Activated CD8-positive, alpha-beta memory T cell treated with anti-CD3 and anti-CD28 coated beads for 24 hours (primary cell): ENCODE data around the gene GABRR2.
"Not testable (repeated sequence)": the region's sequence is repeated elsewhere in the genome, so short reads cannot be mapped to it uniquely, and the experiment has no call there.

ENCODE experiments used
- DNase-seq: peaks from one replicate; pipeline ENCODE4 v3.0.0-alpha.2; 2020

The GABRR2 gene

GRCh38 chr6:89323511-89323971 is 8.4 kb upstream of the GABRR2 start:
- DNase-seq = no peak

- DNase-seq = no peak
Measured at GRCh38 chr6:89321131-89321970, 6.3 kb upstream of the GABRR2 start.

DNA sequence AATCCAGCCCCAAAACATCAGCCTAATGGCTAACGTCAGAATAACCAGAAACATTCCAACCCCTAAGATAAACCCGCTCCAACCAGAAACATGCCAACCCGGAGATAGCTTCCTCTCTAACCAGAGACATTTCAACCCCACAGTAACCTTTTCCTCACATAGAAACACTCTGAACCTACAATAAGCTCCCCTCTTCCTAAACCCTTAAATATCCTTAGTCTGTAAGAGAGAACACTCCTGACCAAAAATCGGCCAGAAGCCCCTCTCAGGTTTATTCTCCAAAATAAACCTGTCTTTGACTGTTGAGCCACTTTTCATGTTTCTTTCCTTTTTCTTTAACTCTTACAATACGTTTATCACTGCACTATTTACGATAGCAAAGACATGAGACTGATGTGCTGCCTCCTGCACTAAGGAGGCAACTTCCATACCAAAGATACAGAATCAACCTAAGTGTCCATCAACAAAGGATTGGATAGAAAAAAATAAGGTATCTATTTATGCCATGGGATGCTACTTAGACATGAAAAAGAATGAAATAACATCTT is 5.0 kb upstream of the GABRR2 start:
- no peak for DNase-seq

- DNase-seq = no peak
Measured at GRCh38 chr6:89317067-89317466, 2.0 kb upstream of the GABRR2 start.

DNA sequence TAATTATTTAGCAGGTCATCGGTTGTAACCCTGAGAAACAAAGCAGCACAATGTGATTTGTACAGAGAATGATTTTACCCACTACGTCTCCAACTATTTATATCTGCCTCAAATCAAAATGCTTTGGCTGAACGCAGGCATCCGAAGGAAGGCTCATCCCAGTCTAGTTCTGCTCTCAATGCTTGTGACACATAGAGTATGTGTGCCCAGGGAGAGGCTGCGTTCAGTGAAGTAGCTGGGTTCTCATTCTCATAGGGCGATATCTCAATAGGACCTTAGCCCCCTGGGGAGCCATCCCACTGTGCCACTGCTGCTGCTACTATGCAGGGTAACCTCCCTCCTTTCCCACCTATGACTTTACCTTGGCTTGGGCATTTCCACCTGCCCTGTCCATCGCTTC is 407 bp downstream of the GABRR2 start:
- DNase-seq = no peak

- DNase-seq = no peak
Measured at GRCh38 chr6:89313006-89313405, 2.1 kb downstream of the GABRR2 start.

GRCh38 chr6:89311853-89312531 is 3.1 kb downstream of the GABRR2 start:
- DNase-seq = no peak

DNA sequence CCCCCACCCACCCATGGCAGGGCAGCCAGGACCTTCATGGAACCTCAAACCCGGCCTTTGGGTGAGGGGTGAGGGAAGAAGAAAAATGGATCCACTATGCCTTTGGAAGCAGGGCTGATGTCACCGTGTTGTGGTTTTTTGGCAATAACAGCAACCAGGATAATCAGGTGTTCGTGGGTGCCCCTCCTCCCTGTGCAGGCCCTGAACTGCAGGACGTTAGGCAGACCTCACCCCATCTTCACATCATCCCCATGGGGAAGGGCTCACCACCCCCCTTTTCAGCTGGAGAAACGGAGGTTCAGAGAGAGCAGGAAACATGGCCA is 3.6 kb downstream of the GABRR2 start:
- no peak for DNase-seq

DNA sequence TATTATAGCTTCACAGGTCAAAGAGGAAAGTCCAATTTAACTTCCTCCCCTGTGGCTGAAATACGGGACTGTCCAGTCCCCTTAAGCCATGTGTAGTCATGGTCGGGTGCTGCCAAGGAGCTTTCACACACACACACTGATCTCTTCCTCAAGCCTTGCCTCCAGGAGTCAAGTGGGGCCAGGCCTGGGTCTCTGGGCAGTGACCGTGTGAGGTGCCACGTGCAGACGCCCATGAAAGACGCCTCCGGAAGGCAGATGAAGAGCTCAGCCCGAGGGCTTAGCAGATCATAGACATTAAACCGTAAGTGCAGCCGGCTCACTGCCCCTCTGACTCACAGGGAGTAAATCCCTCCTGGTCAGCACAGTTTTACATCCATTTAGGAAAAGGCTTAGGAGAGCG is 4.2 kb downstream of the GABRR2 start:
- DNase-seq = no peak

GRCh38 chr6:89308525-89309395 is 6.3 kb downstream of the GABRR2 start:
- DNase-seq = no peak

GRCh38 chr6:89304517-89304916 is 10.6 kb downstream of the GABRR2 start:
- not testable (repeated sequence) for DNase-seq

DNA sequence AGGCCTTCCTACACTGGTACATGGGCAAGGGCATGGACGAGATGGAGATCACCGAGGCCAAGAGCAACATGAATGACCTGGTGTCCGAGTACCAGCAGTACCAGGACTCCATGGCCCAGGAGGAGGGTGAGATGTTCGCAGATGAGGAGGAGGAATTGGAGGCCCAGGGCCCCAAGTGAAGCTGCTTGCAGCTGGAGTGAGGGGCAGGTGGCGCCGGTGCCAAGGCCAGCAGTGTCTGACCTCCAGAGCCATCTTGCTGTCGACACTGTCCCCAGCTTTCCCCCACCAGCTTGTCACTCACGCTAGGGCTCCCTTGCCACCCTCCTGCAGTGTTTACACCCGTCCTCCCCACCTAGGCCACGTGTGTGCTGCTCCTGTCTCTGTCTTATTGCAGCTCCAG is 12.2 kb downstream of the GABRR2 start:
- no peak for DNase-seq

- no peak for DNase-seq
Measured at GRCh38 chr6:89302195-89302770, 12.8 kb downstream of the GABRR2 start.

- DNase-seq = no peak
Measured at GRCh38 chr6:89301586-89302194, 13.4 kb downstream of the GABRR2 start.

DNA sequence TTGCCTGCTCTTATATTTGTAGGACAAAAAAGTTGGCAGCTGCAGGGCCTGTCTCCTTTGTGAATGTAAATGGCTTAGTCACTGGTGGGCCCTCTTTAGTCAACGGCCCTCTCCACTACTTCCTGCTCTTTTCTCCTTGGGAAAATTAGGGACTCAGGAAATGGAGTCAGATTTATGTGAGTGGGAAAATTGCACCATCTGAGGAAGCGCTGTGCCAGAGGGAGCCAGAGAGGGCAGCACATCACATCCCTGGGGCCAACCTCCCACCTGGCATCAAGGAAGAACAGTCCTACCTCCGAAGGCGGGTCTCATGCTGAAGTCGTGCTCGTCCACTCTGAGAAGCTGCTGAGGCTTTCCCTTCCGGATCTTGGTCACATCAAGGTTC is 15.6 kb downstream of the GABRR2 start:
- DNase-seq = no peak

DNA sequence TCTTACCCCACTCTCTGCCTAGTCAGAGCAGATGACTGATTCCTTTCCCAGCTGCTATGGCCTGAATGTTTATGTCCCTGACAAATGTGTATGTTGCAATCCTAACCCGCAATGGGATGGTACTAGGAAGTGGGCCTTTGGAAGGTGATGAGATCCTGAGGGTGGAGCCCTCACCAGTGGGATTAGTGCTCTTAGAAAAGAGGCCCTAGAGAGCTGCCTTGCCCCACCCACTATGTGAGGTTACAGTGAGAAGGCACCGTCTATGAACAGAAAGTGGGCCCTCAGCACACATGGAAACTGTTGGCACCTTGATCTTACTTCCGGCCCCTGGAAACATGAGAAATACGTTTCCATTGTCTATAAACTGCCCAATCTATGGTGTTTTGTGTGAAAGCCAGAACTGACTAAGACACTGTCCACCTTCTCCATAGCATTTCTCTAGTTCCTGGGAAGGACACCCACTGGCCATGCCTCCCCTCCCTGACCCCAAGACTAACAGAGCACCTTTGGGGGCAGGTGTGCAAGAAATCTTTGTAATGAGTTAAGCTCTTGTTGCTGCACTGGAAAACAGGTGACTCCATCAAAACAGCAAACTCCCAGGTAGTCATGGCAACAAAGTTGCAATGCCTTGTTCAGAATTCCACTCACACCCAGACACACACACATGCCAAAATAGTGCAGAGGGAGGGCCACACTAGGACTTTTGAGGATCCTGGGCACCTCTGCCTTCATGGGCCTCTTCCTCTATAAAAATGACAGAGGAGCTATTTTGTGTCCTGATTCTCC is 16.2 kb downstream of the GABRR2 start:
- DNase-seq = no peak

DNA sequence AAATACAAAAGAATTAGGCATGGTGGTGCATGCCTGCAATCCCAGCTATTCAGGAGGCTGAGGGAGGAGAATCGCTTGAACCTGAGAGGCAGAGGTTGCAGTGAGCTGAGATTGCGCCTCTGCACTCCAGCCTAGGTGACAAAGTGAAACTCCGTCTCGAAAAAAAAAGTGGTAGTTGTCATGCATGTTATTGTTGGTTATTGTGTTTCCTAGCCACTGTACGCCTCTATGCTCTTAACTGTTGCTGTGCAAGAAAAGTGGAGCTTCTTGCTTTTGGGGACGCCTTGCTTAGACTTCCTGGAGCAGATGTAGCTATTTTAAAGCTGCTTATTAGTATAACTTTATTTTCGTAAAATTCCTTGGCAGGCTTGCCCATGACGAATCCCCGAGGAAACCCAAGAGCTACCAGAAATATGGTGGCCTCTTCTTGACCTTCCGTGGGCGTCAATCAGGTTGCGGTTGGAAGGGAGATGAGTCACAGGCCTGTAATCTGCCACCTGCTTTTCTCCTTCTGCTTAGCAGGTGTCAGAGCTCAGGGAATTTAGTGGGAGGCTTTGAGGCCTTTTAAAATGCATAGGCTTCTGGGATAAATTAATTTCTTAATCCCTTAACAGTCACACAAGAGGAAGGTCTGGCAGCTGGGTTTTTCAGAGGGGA is 17.3 kb downstream of the GABRR2 start:
- DNase-seq = peak; percentile 71

GRCh38 chr6:89295981-89296380 is 19.1 kb downstream of the GABRR2 start:
- no peak for DNase-seq

- not testable (repeated sequence) for DNase-seq
Measured at GRCh38 chr6:89295116-89295515, 20.0 kb downstream of the GABRR2 start.

DNA sequence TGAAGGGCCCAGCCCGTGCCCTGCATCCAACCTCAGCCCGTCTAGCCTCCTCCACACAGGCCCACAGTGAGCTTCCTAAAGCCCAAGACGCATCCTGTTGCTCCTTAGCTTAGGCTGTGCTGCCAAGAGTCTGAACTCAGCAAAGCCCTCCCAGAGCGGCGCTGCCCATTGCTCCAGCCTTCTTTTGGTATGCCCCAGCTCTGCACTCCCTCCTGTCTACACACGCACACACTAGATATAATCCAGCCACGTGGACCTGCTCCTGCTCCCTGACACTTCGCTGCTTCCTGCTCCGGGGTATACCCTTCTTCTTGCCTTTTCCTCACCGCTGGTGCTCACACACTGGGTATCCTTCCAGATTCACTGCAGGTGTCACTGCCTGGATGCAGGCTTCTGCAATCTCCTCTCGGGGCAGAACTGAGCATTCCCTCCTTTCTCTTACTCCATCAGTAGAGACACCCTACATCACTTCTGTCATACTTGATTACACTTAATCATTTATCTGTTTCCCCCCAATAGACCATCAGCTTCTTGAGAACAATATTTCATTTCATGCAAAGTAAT is 23.8 kb downstream of the GABRR2 start:
- peak; percentile 46 for DNase-seq
